Osteoblast (primary cell): ENCODE results near the gene VASN. TPM values are rescaled to one million over a fixed set of nuclear protein-coding genes. Genes with fewer than 3 reads are reported as not detected.

Experiments used
- DNase-seq: peaks from one replicate; pipeline ENCODE4 v3.0.0; 2011; ENCODE audit warnings: low spot score, mixed read lengths; ENCODE audit not compliant: insufficient read length; ENCODE audit errors: missing footprints
- H2AFZ ChIP-seq: 2 replicates; pipeline ENCODE4 v1.6.0; 2011; ENCODE audit warnings: mild to moderate bottlenecking, low read length
- H3K27ac ChIP-seq: 2 replicates; pipeline ENCODE4 v1.5.1; 2011; ENCODE audit warnings: mild to moderate bottlenecking, low read depth, low read length, moderate library complexity
- H3K27me3 ChIP-seq: 2 replicates; pipeline ENCODE4 v1.6.0; 2012; ENCODE audit warnings: mild to moderate bottlenecking, control low read depth, inconsistent platforms, low read length, moderate library complexity; ENCODE audit not compliant: insufficient read depth
- H3K36me3 ChIP-seq: 2 replicates; pipeline ENCODE4 v1.5.1; 2011; ENCODE audit warnings: mild to moderate bottlenecking, low read length, control low read depth, moderate library complexity; ENCODE audit not compliant: insufficient read depth
- H3K4me1 ChIP-seq: 2 replicates; pipeline ENCODE4 v1.5.1; 2011; ENCODE audit warnings: mild to moderate bottlenecking, low read length, control low read depth, moderate library complexity; ENCODE audit not compliant: insufficient read depth
- H3K4me2 ChIP-seq: 2 replicates; pipeline ENCODE4 v1.6.0; 2011; ENCODE audit warnings: mild to moderate bottlenecking, low read length; ENCODE audit not compliant: insufficient read depth
- H3K4me3 ChIP-seq: fragments of 200-600 bp; sonication (generic); 3 replicates; pipeline ENCODE4 v1.5.1; 2012; ENCODE audit warnings: mild to moderate bottlenecking, low read length, inconsistent platforms; ENCODE audit not compliant: insufficient read depth
- H3K79me2 ChIP-seq: 2 replicates; pipeline ENCODE4 v1.6.0; 2012; ENCODE audit warnings: mild to moderate bottlenecking, low read length, control low read depth, inconsistent platforms; ENCODE audit not compliant: insufficient read depth
- H3K9me3 ChIP-seq: 2 replicates; pipeline ENCODE4 v1.5.1; 2011; ENCODE audit warnings: low read depth, low read length, control low read depth
- H4K20me1 ChIP-seq: 2 replicates; pipeline ENCODE4 v1.6.0; 2012; ENCODE audit warnings: mild to moderate bottlenecking, low read length, control low read depth; ENCODE audit not compliant: insufficient read depth
- total RNA-seq: library from RNA; depleted of rRNA; stranded (reverse); fragments of >200 nt; gene quantifications from 2 replicates; pipeline ENCODE4 v1.2.3, GENCODE V29; 2012
- TF ChIP-seq, protein P1 (sequence below): IDR thresholded peaks from 2 replicates; pipeline ENCODE4 v1.5.1; 2011; ENCODE audit warnings: mild to moderate bottlenecking, low read depth, low read length, moderate library complexity; ENCODE audit errors: extremely low read depth

Gene VASN
- total RNA-seq, 1 donor = 217 TPM

DNA sequence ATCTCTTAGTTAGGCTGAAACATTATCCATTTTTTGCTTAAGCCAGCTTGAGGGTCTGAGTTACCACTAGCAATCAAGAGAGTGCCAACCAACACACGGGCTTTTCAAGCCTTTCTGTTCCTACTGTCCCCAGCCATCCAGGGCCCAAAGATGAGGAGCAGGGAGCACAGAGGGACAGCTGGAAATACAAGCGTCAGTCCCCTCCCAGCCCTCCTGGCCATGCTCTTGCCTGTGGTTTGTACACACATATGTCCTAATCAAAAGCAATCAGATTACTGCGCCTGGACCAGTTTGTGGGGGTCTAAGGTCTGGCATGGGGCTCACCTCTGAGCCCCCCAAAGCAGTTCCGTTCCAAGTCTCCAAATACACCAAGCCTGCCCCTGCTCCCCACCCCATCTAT, 41.2 kb downstream of the VASN start:
- Histone ChIP-seq H3K27ac (no peak overlapping the region), H3K27me3 (no peaks in the 10 kb centered on the region), H3K4me2 (no peak overlapping the region), H2AFZ (no peak overlapping the region), H3K4me3 (no peak overlapping the region), H3K79me2 (peaks cover 41% of the 10 kb centered on the region), H3K4me1 (peaks cover 25% of the 10 kb centered on the region), H4K20me1 (peaks cover 42% of the 10 kb centered on the region), H3K9me3 (no peaks in the 10 kb centered on the region), H3K36me3 (no peaks in the 10 kb centered on the region)
- no peak for DNase-seq
- TF ChIP-seq, protein P1, sequence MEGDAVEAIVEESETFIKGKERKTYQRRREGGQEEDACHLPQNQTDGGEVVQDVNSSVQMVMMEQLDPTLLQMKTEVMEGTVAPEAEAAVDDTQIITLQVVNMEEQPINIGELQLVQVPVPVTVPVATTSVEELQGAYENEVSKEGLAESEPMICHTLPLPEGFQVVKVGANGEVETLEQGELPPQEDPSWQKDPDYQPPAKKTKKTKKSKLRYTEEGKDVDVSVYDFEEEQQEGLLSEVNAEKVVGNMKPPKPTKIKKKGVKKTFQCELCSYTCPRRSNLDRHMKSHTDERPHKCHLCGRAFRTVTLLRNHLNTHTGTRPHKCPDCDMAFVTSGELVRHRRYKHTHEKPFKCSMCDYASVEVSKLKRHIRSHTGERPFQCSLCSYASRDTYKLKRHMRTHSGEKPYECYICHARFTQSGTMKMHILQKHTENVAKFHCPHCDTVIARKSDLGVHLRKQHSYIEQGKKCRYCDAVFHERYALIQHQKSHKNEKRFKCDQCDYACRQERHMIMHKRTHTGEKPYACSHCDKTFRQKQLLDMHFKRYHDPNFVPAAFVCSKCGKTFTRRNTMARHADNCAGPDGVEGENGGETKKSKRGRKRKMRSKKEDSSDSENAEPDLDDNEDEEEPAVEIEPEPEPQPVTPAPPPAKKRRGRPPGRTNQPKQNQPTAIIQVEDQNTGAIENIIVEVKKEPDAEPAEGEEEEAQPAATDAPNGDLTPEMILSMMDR = no peak

DNA sequence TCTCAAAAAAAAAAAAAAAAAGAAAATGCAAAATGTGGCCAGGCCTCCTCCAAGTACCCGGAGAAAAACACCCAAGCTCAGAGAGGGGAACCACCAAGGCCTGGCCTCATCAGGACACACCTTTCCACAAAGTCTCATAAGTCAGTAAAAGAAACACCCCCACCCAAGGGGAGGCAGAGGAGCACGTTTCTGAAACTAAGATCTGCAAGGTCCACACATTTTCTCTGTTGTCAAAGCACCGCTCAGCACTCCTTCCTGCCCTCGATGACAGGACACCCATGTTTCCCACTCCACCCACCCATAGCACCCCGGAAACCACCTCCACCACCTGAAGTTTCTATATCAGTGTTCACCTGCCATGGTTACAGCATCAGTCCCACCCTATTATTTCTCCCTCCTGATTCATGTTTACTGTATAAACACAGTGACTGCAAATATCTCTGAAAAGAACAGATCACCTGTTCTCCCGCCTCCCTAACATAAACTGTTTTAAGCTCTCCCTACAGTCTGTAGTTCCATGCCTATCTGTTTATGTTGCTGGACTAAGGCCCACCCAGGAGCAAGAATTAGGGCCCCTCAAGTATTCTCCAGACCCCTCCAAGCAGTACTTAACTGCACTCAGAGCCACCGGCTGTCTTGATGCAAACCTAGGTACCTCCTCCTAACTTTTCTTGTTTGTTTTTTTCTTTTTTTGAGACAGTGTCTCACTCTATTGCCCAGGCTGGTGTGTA, 42.7 kb downstream of the VASN start:
- H3K79me2 ChIP-seq = peaks cover 41% of the 10 kb centered on the region

DNA sequence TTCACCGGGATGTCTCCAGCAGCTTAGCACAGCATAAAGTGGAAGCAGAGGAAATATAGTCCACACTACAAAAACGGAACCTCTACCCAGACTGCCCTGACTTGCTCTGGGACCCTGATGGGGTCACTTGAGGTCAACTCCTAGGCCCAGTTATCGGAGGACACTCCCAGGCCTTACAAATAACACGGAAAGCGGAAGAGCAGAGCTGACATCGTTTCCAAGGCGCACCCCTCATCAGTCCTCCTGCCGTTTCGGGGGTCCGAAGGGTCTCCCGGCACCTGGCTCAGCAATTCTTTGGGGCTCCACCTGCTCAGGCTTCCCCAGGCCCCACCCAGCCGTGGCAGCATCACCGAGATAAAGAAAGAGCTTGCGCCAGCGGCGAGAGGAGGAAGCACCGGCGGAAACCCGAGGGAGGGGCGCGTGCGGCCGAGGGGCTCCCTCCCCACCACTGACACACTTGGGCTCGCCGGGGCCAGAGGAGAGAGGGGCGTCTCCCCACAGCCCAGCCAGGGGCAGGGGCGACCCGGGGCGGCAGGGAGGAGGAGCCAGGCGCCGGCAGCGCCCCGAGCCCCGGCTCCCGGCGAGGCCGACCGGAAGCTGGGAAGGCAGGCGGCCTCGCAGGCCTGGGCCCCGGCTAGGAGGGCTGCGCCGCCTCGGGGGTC, 44.0 kb downstream of the VASN start:
- H2AFZ ChIP-seq = peak overlapping the region; percentile 93

More for the DNA sequence above, 42.7 kb downstream of the VASN start:
- Histone ChIP-seq H3K9me3 (no peaks in the 10 kb centered on the region), H3K4me1 (peaks cover 18% of the 10 kb centered on the region), H2AFZ (no peak overlapping the region), H3K4me3 (no peak overlapping the region), H4K20me1 (peaks cover 33% of the 10 kb centered on the region), H3K27me3 (no peaks in the 10 kb centered on the region), H3K27ac (no peak overlapping the region), H3K4me2 (no peak overlapping the region), H3K36me3 (no peaks in the 10 kb centered on the region)
- TF ChIP-seq, protein P1 = no peak
- DNase-seq = peak; percentile 65

More for the DNA sequence above, 44.0 kb downstream of the VASN start:
- Histone ChIP-seq H3K4me2 (peak overlapping the region; percentile 98), H4K20me1 (peaks cover 20% of the 10 kb centered on the region), H3K27me3 (no peaks in the 10 kb centered on the region), H3K4me3 (peak overlapping the region; percentile 85), H3K9me3 (no peaks in the 10 kb centered on the region), H3K79me2 (peaks cover 37% of the 10 kb centered on the region), H3K27ac (peak overlapping the region; percentile 45), H3K4me1 (peaks cover 15% of the 10 kb centered on the region), H3K36me3 (no peaks in the 10 kb centered on the region)
- peak; percentile 94 for DNase-seq
- TF ChIP-seq, protein P1 = no peak
